ENCODE measurements around the gene PLEKHA6. TPM values are rescaled to one million over a fixed set of nuclear protein-coding genes. Genes with fewer than 3 reads are reported as not detected.

Gene PLEKHA6
- total RNA-seq, 1 experiment from 2014 or later = 5.5 TPM

GRCh38 chr1:204278251-204278650 is 81.5 kb downstream of the PLEKHA6 start:
- peaks cover 5% of the 10 kb centered on the region for H3K27me3 ChIP-seq (ENCODE audit: control insufficient read depth, insufficient read depth, low read length)
- H3K4me1 ChIP-seq (ENCODE audit: control insufficient read depth, insufficient read depth, low read length) = no peaks in the 10 kb centered on the region
- DNase-seq (ENCODE audit: low read depth, low spot score) = no peak
- no peak overlapping the region for H3K4me3 ChIP-seq (ENCODE audit: low read depth in 2 of 2, low read length in 2 of 2)
- H3K36me3 ChIP-seq (ENCODE audit: control insufficient read depth, insufficient read depth, low read length) = no peaks in the 10 kb centered on the region
- CTCF ChIA-PET = no interaction called here
- BruUV-seq (replicated peaks) = no TSS peak
- H3K9me3 ChIP-seq (ENCODE audit: control insufficient read depth, insufficient read depth, low read depth, low read length) = no peaks in the 10 kb centered on the region
- TF ChIP-seq TCF7L2 (IDR thresholded peaks at IDR 0.05; ENCODE audit: low read depth, low read length) (no peak), REST (IDR thresholded peaks at IDR 0.05; ENCODE audit: insufficient read depth in 1 of 2, low read depth in 2 of 2, low read length in 1 of 2) (no peak), SIN3A (IDR thresholded peaks at IDR 0.05; ENCODE audit: borderline replicate concordance, insufficient read depth, low read depth, low read length) (no peak), POLR2AphosphoS5 (IDR thresholded peaks at IDR 0.05; ENCODE audit: low read depth, low read length) (no peak)
- TF ChIP-seq, protein P1, sequence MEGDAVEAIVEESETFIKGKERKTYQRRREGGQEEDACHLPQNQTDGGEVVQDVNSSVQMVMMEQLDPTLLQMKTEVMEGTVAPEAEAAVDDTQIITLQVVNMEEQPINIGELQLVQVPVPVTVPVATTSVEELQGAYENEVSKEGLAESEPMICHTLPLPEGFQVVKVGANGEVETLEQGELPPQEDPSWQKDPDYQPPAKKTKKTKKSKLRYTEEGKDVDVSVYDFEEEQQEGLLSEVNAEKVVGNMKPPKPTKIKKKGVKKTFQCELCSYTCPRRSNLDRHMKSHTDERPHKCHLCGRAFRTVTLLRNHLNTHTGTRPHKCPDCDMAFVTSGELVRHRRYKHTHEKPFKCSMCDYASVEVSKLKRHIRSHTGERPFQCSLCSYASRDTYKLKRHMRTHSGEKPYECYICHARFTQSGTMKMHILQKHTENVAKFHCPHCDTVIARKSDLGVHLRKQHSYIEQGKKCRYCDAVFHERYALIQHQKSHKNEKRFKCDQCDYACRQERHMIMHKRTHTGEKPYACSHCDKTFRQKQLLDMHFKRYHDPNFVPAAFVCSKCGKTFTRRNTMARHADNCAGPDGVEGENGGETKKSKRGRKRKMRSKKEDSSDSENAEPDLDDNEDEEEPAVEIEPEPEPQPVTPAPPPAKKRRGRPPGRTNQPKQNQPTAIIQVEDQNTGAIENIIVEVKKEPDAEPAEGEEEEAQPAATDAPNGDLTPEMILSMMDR (IDR thresholded peaks at IDR 0.05) = no peak
- H3K27ac ChIP-seq (ENCODE audit: low read length) = no peak overlapping the region
- intact Hi-C loops (cut with micrococcal nuclease; ENCODE audit: unreplicated experiment) = no loop called here
- in situ Hi-C loops (cut with HindIII; ENCODE audit: low pct_unique_long_range_greater_than_20kb, low sequenced_read_pairs) = no loop called here
- ATAC-seq = no peak
- POLR2A ChIA-PET = no interaction called here

DNA sequence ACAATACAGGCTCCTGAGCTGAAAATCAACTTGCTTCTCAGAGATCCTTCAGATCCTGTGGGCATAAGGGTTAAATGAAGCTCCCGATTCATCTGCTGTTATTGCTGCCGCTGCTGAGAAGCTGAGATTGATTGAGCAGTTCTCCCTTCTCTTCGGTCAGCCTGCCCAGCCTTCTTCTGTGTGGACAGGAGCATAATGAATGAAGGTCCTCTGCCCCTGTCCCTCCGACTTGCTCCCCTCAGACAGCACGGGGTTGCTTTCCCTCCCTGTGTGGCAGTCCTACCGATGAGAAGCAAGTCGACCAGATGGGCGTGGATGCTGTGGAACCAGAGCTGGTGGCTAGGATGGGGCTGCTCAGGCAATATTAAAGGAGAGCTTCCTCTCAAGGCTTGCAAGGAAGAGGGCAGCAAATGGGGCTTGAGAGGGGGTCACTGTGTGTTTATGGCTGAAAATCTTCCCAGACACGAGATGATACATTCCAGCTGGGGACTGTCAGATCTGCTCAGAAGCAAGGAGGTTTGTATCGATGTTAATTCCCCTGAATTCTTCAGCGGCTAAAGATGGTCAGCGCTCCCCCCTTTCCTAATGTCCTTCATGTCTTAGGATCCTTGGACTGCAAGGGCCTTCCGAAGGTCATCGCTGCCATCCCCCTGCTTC is 82.0 kb downstream of the PLEKHA6 start:
- Histone ChIP-seq H3K4me1 (ENCODE audit: control insufficient read depth, insufficient read depth, low read length) (no peaks in the 10 kb centered on the region), H3K4me3 (ENCODE audit: low read depth in 2 of 2, low read length in 2 of 2) (no peak overlapping the region), H3K9me3 (ENCODE audit: control insufficient read depth, insufficient read depth, low read depth, low read length) (no peaks in the 10 kb centered on the region), H3K36me3 (ENCODE audit: control insufficient read depth, insufficient read depth, low read length) (no peaks in the 10 kb centered on the region), H3K27me3 (ENCODE audit: control insufficient read depth, insufficient read depth, low read length) (peaks cover 5% of the 10 kb centered on the region), H3K27ac (ENCODE audit: low read length) (no peak overlapping the region)
- BruUV-seq (replicated peaks) = no TSS peak
- intact Hi-C loops (cut with micrococcal nuclease; ENCODE audit: unreplicated experiment) (no loop called here), in situ Hi-C loops (cut with HindIII; ENCODE audit: low pct_unique_long_range_greater_than_20kb, low sequenced_read_pairs) (no loop called here)
- no peak for DNase-seq (ENCODE audit: low read depth, low spot score)
- no peak for ATAC-seq
- ChIA-PET POLR2A (no interaction called here), CTCF (no interaction called here)
- TF ChIP-seq, protein P1 (IDR thresholded peaks at IDR 0.05) = no peak
- no peak for TF ChIP-seq REST (IDR thresholded peaks at IDR 0.05; ENCODE audit: insufficient read depth in 1 of 2, low read depth in 2 of 2, low read length in 1 of 2)
- no peak for TF ChIP-seq SIN3A (IDR thresholded peaks at IDR 0.05; ENCODE audit: borderline replicate concordance, insufficient read depth, low read depth, low read length)
- no peak for TF ChIP-seq POLR2AphosphoS5 (IDR thresholded peaks at IDR 0.05; ENCODE audit: low read depth, low read length)
- TF ChIP-seq TCF7L2 (IDR thresholded peaks at IDR 0.05; ENCODE audit: low read depth, low read length) = no peak

All from Panc1 (cell line).